ENCODE data around the gene PSMA6. TPM values are rescaled to one million over a fixed set of nuclear protein-coding genes. Genes with fewer than 3 reads are reported as not detected.

The PSMA6 gene
- total RNA-seq, 1 donor from 2014 or later = 225 TPM

DNA sequence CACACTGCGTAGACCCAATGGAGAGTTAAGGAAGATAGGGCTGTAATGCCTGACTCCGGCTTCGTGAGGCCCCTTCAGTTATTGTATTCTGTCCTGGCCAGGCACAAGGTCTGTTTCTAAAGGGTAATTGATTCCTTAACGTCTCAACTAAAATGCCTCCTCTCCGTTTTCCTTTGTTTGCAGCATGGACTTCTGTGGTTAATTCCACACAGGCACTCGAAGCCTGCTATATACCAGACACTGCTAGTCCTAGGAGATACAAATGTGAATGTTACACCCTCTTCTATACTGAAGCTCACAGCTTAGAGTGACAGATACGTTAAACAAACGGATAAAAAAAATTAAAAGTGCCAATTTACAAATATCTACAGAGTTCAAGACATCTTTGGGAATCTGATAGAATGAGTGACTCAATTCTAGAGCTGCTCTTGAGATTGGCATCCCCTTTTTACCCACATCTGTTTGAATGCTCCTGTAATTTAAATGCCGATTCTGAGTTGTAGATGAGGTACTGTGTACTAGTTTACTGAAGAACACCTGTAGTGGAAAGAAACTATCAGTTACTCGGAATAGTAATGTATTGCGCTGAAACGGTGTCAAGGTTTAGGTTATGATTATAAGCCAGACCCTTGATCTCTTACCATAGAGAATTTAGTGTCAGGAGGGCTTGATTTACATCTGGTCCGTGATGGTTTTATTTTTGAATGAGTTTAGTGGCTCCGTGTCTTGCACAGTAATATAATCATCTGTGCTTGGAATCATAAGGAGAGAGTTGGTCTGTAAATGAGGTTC, 784 bp downstream of the PSMA6 start:
- Histone ChIP-seq H3K4me2 (ENCODE audit: low read length) (peak overlapping the region; percentile 99), H3K36me3 (ENCODE audit: insufficient read depth, low read length) (no peaks in the 10 kb centered on the region), H4K20me1 (ENCODE audit: insufficient read depth, low read length) (peaks cover 38% of the 10 kb centered on the region), H2AFZ (ENCODE audit: low read depth, low read length) (peak overlapping the region; percentile 75), H3K4me1 (ENCODE audit: insufficient read depth, low read length) (peaks cover 7% of the 10 kb centered on the region), H3K4me3 (ENCODE audit: insufficient read depth, low read depth, low read length) (peak overlapping the region; percentile 95), H3K9me3 (ENCODE audit: insufficient read depth, low read depth, low read length) (no peaks in the 10 kb centered on the region), H3K9ac (ENCODE audit: low read length) (peak overlapping the region; percentile 97), H3K27me3 (ENCODE audit: insufficient read depth, low read length) (no peaks in the 10 kb centered on the region), H3K79me2 (ENCODE audit: insufficient read depth, low read length) (peaks cover 58% of the 10 kb centered on the region), H3K27ac (ENCODE audit: low read depth, low read length) (peak overlapping the region; percentile 94)
- H3K36me3 Mint-ChIP-seq (ENCODE audit: low read depth, unreplicated experiment) = peaks cover 3% of the 10 kb centered on the region
- no peaks in the 10 kb centered on the region for H3K9me3 Mint-ChIP-seq (ENCODE audit: unreplicated experiment)
- peak overlapping the region; percentile 99 for H3K4me3 Mint-ChIP-seq (ENCODE audit: unreplicated experiment)
- no peaks in the 10 kb centered on the region for H3K27me3 Mint-ChIP-seq (ENCODE audit: low read depth, unreplicated experiment)
- DNase-seq (ENCODE audit: low read depth) = peak; percentile 6
- TF ChIP-seq, protein P1, sequence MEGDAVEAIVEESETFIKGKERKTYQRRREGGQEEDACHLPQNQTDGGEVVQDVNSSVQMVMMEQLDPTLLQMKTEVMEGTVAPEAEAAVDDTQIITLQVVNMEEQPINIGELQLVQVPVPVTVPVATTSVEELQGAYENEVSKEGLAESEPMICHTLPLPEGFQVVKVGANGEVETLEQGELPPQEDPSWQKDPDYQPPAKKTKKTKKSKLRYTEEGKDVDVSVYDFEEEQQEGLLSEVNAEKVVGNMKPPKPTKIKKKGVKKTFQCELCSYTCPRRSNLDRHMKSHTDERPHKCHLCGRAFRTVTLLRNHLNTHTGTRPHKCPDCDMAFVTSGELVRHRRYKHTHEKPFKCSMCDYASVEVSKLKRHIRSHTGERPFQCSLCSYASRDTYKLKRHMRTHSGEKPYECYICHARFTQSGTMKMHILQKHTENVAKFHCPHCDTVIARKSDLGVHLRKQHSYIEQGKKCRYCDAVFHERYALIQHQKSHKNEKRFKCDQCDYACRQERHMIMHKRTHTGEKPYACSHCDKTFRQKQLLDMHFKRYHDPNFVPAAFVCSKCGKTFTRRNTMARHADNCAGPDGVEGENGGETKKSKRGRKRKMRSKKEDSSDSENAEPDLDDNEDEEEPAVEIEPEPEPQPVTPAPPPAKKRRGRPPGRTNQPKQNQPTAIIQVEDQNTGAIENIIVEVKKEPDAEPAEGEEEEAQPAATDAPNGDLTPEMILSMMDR (IDR thresholded peaks at IDR 0.05; ENCODE audit: insufficient read depth, low read depth, low read length) = no peak
- no peak for TF ChIP-seq EZH2 (IDR thresholded peaks at IDR 0.05; ENCODE audit: insufficient read depth, low read length)
- peaks cover 12% of the 10 kb centered on the region for H3K4me1 Mint-ChIP-seq (ENCODE audit: low read depth, unreplicated experiment)
- peak overlapping the region; percentile 98 for H3K27ac Mint-ChIP-seq (ENCODE audit: unreplicated experiment)
- no peak for FAIRE-seq

DNA sequence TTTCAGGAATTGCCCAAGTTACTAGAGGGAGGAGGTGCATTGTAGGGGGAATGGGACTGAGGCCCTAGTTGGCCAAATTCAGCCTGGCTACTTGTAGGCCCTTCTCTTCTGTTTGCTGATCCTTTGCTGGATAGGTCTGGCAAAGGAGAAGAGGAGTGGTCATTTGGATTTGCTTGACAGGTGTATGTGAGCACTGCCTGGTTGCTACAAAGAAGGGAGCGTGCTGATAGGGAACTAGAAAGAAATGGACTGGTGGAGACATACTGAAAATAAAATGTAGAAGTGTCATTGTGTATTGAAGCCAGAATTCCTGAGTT, 3.6 kb downstream of the PSMA6 start:
- no peak overlapping the region for H2AFZ ChIP-seq (ENCODE audit: low read depth, low read length)
- DNase-seq (ENCODE audit: low read depth) (no peak), FAIRE-seq (no peak)
- no peak overlapping the region for H3K9ac ChIP-seq (ENCODE audit: low read length)
- H3K9me3 ChIP-seq (ENCODE audit: insufficient read depth, low read depth, low read length) = no peaks in the 10 kb centered on the region
- H3K4me2 ChIP-seq (ENCODE audit: low read length) = no peak overlapping the region
- peak overlapping the region; percentile 53 for H3K27ac Mint-ChIP-seq (ENCODE audit: unreplicated experiment)
- H3K9me3 Mint-ChIP-seq (ENCODE audit: unreplicated experiment) = no peaks in the 10 kb centered on the region
- no peak overlapping the region for H3K4me3 ChIP-seq (ENCODE audit: insufficient read depth, low read depth, low read length)
- H3K4me1 ChIP-seq (ENCODE audit: insufficient read depth, low read length) = peaks cover 11% of the 10 kb centered on the region
- H3K27me3 Mint-ChIP-seq (ENCODE audit: low read depth, unreplicated experiment) = no peaks in the 10 kb centered on the region
- H4K20me1 ChIP-seq (ENCODE audit: insufficient read depth, low read length) = peaks cover 63% of the 10 kb centered on the region
- H3K27me3 ChIP-seq (ENCODE audit: insufficient read depth, low read length) = no peaks in the 10 kb centered on the region
- H3K27ac ChIP-seq (ENCODE audit: low read depth, low read length) = no peak overlapping the region
- H3K4me3 Mint-ChIP-seq (ENCODE audit: unreplicated experiment) = peak overlapping the region; percentile 75
- H3K79me2 ChIP-seq (ENCODE audit: insufficient read depth, low read length) = peaks cover 86% of the 10 kb centered on the region
- H3K4me1 Mint-ChIP-seq (ENCODE audit: low read depth, unreplicated experiment) = peaks cover 18% of the 10 kb centered on the region
- H3K36me3 ChIP-seq (ENCODE audit: insufficient read depth, low read length) = no peaks in the 10 kb centered on the region
- H3K36me3 Mint-ChIP-seq (ENCODE audit: low read depth, unreplicated experiment) = peaks cover 3% of the 10 kb centered on the region
- TF ChIP-seq, protein P1 (IDR thresholded peaks at IDR 0.05; ENCODE audit: insufficient read depth, low read depth, low read length) = no peak
- TF ChIP-seq EZH2 (IDR thresholded peaks at IDR 0.05; ENCODE audit: insufficient read depth, low read length) = no peak

DNA sequence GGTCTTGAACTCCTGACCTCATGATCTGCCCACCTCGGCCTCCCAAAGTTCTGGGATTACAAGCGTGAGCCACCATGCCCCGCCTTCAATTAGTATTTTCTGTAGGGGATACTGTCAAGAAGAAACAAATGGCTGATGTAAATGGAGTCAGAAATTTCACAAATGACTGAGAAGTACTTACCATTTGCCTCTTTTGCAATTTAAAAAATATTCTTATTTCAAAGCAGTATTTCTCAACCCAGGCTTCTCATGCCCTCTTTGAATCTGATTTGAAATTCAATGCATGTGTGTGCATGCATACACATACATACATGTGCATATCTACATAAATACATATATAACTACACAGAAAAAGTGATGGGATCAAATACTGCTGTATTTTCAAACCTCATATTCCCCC, 4.4 kb downstream of the PSMA6 start:
- no peak for DNase-seq (ENCODE audit: low read depth)
- Histone ChIP-seq H3K27ac (ENCODE audit: low read depth, low read length) (no peak overlapping the region), H3K36me3 (ENCODE audit: insufficient read depth, low read length) (no peaks in the 10 kb centered on the region), H3K27me3 (ENCODE audit: insufficient read depth, low read length) (no peaks in the 10 kb centered on the region), H3K4me2 (ENCODE audit: low read length) (no peak overlapping the region), H3K79me2 (ENCODE audit: insufficient read depth, low read length) (peaks cover 93% of the 10 kb centered on the region), H3K4me3 (ENCODE audit: insufficient read depth, low read depth, low read length) (no peak overlapping the region), H3K9ac (ENCODE audit: low read length) (no peak overlapping the region), H3K9me3 (ENCODE audit: insufficient read depth, low read depth, low read length) (no peaks in the 10 kb centered on the region), H2AFZ (ENCODE audit: low read depth, low read length) (no peak overlapping the region), H3K4me1 (ENCODE audit: insufficient read depth, low read length) (peaks cover 11% of the 10 kb centered on the region), H4K20me1 (ENCODE audit: insufficient read depth, low read length) (peaks cover 70% of the 10 kb centered on the region)
- FAIRE-seq = no peak
- Mint-ChIP-seq H3K4me3 (ENCODE audit: unreplicated experiment) (peak overlapping the region; percentile 40), H3K27me3 (ENCODE audit: low read depth, unreplicated experiment) (no peaks in the 10 kb centered on the region), H3K27ac (ENCODE audit: unreplicated experiment) (peak overlapping the region; percentile 47), H3K36me3 (ENCODE audit: low read depth, unreplicated experiment) (peaks cover 3% of the 10 kb centered on the region), H3K4me1 (ENCODE audit: low read depth, unreplicated experiment) (peaks cover 21% of the 10 kb centered on the region), H3K9me3 (ENCODE audit: unreplicated experiment) (no peaks in the 10 kb centered on the region)
- no peak for TF ChIP-seq EZH2 (IDR thresholded peaks at IDR 0.05; ENCODE audit: insufficient read depth, low read length)
- TF ChIP-seq, protein P1 (IDR thresholded peaks at IDR 0.05; ENCODE audit: insufficient read depth, low read depth, low read length) = no peak
